NCI-H524 (cell line): ENCODE data around the gene RNF169.

Source experiments
- DNase-seq, 2 experiments: peaks; one replicate each; lab custom pipeline; 2025; lab: John Stamatoyannopoulos, UW

Gene RNF169, protein sequence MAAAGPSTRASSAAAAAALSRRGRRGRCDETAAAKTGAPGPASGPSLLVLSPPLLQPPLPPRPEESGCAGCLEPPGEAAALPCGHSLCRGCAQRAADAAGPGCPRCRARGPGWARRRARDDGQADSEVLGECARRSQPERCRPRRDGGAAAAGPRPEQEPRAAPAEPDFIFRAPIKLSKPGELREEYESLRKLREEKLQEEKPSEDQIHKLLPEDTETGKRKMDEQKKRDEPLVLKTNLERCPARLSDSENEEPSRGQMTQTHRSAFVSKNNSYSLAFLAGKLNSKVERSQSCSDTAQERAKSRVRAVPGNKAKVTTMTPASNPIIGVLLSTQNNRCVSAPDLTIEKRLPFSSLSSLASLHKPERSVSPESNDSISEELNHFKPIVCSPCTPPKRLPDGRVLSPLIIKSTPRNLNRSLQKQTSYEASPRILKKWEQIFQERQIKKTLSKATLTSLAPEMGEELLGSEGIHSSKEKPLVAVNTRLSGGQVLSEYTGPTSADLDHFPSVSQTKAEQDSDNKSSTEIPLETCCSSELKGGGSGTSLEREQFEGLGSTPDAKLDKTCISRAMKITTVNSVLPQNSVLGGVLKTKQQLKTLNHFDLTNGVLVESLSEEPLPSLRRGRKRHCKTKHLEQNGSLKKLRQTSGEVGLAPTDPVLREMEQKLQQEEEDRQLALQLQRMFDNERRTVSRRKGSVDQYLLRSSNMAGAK

DNA sequence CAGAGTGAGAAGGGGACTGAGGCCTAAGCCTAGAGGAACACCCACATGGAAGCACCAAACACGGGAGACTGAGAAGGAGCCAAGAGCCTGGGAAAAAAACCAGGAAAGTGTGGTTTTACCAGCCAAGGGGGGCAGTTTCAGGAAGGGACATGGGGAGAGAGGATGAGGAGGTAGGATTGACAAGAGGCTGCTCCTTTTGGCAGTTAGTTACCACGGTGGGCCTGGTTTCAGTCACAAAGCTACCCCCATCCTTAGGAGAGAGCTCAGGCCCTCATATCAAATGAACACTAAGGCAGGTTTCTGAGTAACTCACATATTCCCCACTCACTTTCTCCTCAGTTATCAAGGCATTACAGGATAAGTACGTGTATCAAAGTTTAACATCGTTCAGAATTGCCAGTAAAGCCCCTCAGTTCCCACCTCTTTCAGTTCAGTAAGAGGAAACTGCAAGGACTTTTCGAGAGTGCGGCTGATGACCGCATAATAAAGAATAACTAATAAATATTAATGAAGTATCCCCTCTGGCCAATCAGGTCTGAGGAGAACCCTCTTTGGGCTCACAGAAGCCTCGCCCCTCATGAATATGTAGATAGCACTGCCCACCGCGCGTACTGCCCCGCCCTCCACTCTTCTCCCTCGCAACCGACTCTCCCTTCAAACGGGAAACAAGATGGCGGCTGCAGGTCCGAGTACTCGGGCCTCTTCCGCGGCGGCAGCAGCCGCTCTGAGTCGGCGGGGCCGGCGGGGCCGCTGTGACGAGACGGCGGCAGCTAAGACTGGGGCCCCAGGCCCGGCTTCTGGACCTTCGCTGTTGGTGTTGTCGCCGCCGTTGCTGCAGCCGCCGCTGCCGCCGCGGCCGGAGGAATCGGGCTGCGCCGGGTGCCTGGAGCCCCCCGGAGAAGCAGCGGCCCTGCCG, at the start of gene RNF169:
RNF169 (plus strand) TSS at position 639 of the 916 bp plus-strand sequence; CDS start at position 671, 32 bp downstream.
- peak; percentile 92 to 94 for DNase-seq

DNA sequence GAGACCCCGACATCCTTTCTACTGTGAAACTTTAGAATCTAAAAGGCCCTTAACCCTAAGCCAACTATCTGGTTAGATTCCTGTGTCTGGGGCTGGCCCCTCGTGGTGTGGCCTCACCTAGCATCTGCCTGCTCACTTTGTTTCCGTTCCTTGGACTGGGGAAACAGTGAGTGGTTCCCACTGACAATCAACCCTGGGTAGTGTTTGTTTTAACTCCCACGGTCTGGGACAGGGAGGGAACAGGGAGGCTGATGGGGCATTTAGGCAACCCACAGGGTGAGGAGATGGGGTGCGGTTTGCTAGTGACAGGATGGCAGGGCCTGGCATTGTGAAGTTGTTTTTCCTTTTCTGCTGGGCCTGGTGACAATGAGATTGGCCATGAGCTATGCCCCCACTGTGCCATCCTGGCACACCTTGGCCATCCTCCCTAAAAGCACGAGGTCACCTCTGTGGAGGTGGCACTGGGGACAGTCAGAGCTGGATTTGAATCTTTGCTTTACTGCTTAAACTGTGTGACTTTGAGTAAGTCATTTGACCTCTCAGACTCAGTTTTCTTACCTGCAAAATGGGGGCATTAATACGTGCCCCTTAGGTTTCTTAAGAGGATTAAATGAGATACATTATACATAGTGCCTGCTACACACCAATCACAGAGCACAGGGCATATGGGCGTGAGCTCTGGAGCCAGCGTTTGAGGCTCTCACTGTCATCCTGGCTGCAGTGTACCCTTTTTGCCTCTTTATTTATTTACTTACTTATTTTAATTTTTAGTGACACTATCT, 48.8 kb upstream of the RNF169 start:
- no peak for DNase-seq

DNA sequence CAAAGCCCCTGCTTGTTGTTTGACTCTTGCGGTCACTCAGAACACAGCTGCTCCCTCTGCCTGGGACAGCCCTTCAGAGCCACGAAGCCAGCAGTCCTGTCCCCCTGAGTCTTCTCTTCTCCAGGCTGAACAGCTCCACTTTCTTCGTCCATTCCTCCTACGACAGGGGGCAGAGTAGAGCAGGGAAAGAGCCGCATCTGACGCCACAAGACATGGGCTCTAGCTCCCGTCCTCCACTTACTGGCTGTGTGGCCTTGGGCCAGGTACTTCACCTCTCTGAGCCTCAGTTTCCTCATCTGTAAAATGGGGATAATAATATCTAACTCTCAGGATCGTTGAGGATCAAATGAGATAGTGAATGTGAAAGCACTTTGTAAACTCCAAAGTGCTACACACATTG, 47.3 kb upstream of the RNF169 start:
- no peak for DNase-seq

DNA sequence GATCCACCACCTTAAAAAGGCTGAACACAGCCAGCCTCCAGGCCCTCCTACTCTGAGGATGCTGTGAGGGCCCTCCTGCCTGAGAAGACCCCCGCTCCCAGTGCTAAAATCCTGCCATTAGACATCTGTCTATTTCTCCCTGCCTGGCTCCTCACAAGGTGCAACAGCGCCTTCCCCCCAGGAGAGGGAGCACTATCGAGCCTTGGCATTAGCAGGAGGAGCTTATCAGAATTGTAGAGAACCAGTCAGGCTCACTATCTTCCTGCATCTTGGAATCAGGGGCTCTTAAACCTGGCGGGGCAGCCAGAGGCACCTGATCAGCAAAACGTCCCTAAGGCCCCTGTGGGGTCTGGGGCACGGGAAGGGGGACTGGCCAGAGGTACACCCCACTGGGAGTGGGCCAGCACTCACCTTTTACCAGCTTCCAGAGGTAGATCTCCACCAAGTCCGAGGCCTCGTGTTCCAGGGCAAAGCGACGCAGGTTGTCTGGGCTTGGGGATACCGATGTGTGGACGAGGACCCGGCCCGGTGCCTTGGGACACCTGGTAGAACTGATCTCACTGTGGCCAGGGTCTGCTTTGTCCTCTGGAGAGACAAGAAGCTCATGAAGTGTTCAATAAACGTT, 46.2 kb upstream of the RNF169 start:
- DNase-seq = peak; percentile 53 to 61

DNA sequence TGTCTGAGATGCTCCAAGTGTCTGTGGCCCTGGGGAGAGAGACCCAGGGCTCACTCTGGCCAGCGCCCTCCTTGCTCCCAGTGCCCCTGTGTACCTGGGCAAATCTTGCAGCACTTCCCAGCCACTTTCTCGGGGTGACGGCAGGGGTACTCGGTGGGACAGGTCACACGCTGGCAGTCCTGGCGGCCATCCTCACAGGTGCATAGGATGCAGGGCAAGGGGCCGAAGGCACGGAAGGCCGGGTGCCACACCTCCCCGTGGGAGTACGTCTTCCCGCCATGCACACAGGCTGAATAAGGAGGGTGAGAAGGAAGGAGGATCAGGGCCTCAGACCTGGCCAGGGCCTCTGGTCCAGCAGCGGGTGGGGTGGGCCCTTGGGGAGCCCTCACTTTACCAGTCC, 45.4 kb upstream of the RNF169 start:
- DNase-seq = no peak

DNA sequence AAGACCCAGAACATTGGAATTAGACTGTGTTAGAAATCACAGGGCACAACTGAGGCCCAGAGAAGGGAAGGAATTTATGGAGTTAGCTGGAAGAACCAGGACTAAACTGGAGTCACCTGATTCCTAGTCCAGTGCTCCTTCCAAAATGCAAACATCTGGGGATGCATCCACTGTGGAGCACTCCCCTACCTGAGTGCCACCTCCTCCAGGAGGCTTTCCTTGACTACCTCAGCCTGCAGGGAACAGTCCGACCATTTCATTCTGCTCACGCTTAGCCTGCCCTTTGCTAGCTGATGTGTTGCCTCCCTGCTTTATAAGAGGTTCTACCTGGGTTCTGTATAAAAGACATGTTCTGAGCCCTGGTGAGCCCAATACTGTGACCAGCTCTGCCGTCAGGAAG, 41.5 kb upstream of the RNF169 start:
- DNase-seq = no peak

DNA sequence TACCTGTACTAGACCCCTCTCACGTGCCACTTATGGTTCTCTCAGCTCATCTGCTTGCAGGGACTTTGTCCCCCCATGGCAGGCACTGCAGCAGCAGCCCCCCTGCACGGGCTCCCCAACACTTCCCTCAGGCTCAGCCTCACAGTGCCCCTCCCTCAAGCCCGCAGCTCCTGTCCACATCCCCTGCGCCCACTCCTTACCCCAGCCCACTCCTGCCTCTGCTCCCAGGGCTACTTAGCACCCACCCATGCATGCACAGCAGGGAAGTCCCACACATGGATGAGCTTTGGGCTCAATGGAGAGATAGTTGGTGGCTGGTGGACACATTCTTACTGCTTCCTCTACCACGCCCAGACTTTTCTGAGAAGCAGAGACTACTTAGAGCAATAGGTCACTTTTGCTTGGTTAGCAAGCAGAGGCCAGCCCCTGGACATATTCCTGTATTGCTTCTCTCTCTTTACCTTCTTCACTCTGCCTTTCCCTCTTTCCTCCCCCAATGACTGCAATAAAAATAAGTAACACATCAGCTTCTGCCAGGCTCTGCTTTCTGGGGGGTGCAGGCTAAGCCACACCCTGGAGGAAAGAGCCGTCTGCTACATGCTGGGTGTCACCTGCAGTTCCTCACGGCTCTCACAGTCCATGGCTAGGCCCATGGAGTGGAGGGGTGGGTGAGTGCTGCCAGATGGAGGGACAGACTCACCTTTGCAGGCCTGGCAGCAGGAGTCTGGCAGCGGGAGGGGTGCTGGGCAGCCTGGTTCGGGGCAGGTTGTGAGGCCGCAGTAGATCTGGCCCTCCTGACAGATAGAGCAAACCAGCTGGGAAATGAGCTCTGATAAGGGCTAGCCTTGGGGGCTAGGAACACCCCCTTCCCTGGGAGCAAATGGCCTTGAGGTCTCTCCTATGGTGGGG, 40.8 kb upstream of the RNF169 start:
- DNase-seq = peak in 1 of 2 experiments; percentile 35

DNA sequence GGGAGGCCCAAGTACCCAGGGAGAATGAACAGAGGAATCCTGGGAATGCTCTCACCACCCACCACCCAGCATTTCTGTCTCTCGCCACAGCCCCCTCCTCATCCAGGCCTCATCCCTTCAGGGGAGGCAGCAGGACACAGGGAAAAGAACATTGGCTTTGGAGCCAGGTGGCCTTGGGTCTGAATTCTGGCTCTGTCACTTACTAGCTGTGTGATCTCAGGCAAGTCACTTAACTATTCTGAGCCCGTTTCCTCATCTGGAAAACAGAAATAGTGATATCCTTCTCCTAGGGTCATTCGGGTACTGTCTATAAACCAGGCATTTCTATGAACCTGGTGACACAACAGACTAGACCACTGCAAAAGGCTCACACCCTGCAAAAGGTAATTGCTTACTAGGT, 39.5 kb upstream of the RNF169 start:
- no peak for DNase-seq

DNA sequence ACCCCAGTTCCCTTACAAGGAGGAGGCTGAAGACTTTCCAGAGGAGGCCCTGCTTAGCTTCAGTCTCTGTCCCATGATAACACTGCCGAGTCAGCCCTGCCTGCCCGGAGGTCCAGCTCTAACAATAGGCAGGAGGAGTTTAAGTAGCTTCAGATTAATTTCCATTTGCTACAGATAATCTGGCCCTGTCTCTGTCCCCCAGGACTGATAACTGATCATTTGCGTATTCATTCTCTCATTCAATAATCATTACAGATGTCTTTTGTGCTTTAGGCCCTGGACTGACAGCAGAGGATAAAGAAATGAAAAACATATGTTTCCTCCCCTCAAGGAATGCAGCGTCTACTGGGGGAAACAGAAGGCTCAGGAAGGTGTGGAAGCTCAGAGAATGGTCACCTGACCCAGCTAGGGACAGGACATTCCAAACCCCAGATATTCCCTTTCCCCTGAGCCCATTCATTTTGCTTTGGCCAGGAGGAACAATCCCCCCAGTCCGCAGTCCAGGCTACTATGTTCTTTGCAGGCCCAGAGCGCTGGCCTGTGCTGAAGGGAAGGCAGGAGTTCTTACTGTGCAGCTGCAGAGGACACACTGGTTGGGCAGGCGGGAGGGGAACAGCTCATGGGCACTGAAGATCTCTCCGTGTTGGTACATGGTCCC, 38.2 kb upstream of the RNF169 start:
- peak in 1 of 2 experiments; percentile 8 for DNase-seq

DNA sequence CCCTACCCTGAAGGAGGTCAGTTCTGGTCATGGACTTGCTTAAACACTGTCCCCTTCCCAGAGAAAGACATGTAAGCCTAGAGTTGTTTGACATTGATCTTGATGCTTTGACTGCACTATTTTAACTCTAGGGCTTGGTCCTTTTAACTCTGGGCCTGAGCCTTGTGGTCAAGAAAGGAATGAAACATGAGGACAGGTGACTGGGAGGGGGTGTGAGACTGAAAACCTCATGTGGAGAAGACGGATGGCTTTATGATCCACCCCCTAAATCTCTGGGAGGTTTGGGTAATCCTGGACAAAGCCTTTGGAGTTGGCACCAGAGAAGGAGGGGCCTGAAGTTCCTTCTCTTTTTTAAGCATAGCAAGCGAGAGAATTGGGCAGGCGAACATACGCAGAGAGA, 35.0 kb upstream of the RNF169 start:
- no peak for DNase-seq

DNA sequence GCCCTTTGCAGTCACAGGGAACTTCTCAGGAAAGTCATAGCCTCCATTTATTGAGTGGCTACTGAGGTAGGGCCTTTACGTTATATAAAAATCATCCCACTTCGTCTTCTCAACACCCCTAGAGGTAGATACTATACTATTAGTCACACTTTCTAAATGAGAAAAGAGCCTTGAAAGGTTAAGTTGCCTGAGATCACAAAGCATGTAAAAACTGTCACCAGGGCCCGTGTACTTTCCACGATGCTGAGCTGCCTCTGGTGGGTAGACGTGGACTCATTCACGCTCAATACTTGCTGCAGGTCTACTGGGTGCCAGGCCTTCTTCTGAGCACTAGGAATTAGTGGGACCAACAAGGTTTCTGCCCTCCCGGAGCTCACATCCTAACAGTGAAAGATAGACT, 33.7 kb upstream of the RNF169 start:
- DNase-seq = no peak

DNA sequence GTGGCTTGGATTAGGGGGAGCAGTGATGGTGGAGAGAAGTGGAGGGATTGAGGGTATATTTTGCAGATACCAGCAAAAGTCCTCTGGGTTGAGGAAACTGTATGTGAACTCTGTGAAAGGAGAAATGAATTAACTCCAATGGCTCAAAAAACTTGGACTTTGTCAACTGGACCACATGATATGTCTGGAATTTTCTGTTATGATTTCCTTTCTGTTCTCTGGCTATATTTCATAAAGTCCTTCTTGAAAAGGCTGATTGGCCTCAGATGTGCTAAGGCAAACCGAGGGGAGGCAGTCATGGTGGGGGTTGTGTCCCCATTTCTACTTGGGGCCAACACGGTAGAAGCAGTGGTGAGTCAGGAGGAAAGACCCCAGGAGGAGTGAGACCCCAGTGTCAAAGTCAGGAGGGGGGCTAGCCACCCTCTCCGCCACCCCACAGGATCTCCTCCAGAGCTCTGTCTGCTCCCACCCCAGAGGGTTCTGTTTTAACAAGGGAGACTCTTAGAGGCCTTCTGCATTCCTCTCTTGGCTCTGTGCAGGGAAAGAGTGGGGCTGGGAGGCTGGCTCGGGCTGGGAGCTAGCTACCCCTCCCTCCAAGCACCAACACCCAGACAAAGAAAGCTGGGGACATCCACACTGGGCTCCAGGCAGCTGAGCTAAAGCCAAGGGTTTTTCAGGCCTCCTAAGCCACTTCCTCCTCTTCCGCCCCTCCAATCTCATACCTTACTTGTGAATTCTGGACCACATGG, 31.3 kb upstream of the RNF169 start:
- DNase-seq = no peak

DNA sequence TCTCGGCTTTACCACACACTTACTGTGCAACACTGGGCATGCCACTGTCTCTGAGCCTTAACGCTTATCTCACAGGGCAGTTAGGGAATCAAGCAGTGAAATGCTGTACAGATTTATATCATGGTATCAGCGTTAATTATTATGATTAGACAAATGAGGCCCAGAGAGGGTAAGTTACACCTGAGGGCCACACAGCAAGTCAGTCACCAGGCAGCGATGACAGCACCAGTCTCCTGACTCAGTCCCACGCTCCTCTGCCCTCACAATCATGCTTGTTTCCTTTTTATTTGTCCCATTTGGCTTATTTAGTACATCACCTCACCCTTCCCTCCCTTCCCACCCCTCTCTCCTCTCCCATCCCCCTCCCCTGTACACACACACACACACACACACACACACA, 29.6 kb upstream of the RNF169 start:
- no peak for DNase-seq

DNA sequence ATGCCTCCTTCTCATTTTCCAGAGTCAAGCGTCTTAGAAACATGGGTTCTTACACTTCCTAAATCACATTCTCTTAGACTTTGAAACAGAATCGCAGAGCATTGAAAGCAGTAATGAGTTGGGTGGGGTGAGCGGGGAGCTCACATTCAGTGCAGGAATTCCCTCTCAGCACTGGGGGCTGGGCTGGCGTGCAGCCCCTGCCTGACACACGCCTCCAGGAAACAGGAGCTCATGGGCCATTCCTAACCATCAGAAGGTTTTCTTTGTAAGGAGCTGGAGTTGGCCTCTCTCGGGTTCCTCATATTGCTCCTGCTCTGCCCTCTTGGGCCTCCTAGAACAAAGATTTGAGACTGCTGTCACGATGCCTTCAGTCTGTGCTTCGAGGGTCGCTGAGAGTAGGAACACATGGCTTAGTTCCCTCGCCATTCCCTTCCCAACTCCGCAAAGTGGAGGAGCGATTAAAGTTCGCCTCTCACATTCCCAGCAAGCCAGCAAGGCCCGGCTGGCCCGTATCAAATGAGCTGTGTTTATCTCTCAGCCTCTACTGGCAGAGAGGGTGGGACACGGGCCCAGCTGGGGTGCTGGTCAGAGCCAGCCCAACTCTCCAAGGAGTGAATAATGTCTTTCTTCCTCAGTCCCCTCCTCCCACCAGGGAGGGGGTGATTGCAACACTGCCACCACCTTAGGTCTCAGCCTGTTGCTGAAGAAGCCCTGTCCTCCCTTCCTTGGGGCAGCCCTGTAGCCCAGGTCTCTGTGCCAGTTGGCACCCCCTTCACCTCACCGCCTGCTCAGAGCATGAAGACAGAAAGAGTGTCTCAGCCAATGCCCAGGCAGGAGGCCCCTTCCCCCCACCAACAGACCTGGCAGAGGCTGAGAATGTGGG, 27.8 kb upstream of the RNF169 start:
- no peak for DNase-seq

DNA sequence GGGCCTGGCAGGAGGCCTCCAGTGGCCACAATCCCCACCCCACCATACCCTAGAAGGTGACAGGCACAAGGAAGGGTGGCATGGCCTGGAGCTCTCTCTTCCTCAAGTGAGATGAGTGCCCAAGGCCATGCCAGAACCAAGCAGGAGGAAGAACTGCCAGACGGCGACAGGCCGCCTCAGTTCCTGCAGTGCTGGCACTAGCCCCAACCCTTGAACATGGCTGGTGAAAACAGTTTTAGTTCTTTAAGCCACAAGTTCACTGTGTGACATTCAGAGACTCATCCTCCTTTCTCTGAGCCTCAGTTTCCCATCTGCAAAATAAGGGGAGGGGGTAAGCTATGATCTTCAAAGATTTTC, 27.2 kb upstream of the RNF169 start:
- no peak for DNase-seq

DNA sequence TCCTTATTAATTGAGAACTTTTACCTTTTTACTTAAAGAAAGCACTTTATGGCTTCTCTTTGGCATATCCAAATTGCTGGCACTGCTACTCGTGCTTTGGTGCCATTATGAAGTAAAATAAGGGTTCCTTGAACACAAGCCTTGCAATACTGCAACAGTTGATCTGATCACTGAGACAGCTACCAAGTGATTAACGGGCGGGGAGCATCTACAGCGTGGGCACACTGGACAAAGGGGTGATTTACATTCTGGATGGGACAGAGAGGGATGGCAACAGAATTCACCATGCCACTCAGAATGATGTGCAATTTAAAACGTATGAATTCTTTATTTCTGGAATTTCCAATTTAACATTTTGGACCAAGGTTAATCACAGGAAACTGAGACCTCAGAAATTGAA, 25.1 kb upstream of the RNF169 start:
- no peak for DNase-seq

DNA sequence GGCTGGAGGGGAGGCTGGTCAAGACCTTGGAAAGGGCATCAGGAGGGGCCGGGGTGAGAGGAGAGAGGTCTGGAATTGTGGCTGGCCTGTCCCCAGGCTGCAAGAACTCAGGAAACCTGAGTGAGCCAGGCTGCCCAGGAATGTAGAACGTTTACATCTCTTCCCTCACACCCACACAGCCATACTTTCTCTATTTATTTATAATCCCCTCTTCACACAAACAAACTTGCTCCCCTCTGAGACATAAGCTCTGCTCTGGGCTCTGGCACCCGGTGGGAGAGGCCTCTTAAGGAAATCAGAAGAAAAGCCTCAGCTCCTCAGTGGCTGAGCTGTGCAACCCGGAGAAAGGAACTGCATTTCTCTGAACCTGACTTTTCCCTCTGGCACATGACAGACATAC, 22.9 kb upstream of the RNF169 start:
- DNase-seq = no peak
